ENCODE measurements around the gene MYT1. TPM values are rescaled to one million over a fixed set of nuclear protein-coding genes. Genes with fewer than 3 reads are reported as not detected.

The MYT1 gene
- total RNA-seq, 2 donors from 2014 or later: 2.4 to 4.5 TPM

DNA sequence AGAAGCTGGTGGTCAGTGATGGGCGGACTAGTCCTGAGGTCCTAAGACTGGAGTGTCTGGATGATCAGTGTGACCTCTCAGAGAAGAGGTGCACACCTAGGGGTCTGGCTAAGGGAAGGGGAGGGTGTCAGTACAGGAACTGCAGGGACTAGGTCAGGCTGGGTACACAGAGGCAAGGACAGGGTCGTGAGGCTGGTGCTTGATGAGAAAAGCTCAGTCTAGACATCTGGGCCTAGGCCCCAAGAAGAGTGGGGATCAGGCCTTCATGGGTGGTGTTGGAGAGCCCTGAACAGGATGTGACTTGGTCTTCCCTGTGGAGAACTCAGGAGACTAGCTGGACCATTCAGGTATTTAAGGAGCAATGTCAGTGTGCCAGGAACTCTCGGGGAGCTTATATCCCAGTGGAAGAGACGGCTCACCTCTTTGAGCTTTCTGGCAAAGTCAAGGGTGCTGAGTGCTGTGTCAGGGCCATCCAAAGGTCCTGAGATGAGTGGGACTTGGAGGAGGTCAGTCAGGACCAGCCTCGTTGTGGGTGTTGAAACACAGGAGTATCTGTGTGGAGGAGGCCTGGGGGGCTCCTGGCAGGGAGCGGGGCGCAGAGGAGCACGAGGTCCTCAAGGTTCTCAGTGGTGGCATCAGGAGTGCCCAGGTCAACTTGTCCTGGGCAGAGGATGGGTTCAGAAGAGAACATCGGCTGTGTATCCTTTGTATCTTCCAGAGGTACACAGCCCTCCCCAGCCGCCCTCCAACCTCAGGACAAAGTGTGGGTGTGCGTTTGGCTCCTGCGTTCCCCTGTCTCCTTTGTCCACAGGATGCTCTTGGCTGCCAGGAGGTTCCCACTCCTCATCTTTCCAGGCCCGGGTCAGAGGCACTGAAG lies 13.3 kb upstream of the MYT1 start:
- no peak overlapping the region for H3K27ac Mint-ChIP-seq
- Histone ChIP-seq H3K9me3 (ENCODE audit: control insufficient read depth, low read length) (no peaks in the 10 kb centered on the region), H3K9ac (ENCODE audit: extremely low read depth, low read length, poor library complexity, severe bottlenecking) (no peak overlapping the region), H3K27ac (ENCODE audit: low read depth, low read length) (no peak overlapping the region), H3K4me1 (ENCODE audit: control insufficient read depth, insufficient read depth, low read length) (no peaks in the 10 kb centered on the region), H3K36me3 (ENCODE audit: control insufficient read depth, insufficient read depth, low read length) (no peaks in the 10 kb centered on the region), H3K27me3 (ENCODE audit: control insufficient read depth, insufficient read depth, low read length, poor library complexity, severe bottlenecking) (no peaks in the 10 kb centered on the region), H3K4me3 (ENCODE audit: low read length) (no peak overlapping the region)
- WGBS, 2 experiments (ENCODE audit: insufficient coverage in 1 of 2, insufficient read length in 1 of 2): 78 to 88% methylated on average over 9 to 13 of the region's 13 CpGs
- H3K4me3 Mint-ChIP-seq: no peak overlapping the region
- H3K36me3 Mint-ChIP-seq (ENCODE audit: low read depth): no peaks in the 10 kb centered on the region
- H3K4me1 Mint-ChIP-seq: peaks cover 5% of the 10 kb centered on the region
- H3K9me3 Mint-ChIP-seq: peaks cover under 1% of the 10 kb centered on the region
- no peak for DNase-seq
- TF ChIP-seq CTCF (conservative IDR thresholded peaks at IDR 0.05): no peak
- H3K27me3 Mint-ChIP-seq (ENCODE audit: insufficient read depth): no peaks in the 10 kb centered on the region

DNA sequence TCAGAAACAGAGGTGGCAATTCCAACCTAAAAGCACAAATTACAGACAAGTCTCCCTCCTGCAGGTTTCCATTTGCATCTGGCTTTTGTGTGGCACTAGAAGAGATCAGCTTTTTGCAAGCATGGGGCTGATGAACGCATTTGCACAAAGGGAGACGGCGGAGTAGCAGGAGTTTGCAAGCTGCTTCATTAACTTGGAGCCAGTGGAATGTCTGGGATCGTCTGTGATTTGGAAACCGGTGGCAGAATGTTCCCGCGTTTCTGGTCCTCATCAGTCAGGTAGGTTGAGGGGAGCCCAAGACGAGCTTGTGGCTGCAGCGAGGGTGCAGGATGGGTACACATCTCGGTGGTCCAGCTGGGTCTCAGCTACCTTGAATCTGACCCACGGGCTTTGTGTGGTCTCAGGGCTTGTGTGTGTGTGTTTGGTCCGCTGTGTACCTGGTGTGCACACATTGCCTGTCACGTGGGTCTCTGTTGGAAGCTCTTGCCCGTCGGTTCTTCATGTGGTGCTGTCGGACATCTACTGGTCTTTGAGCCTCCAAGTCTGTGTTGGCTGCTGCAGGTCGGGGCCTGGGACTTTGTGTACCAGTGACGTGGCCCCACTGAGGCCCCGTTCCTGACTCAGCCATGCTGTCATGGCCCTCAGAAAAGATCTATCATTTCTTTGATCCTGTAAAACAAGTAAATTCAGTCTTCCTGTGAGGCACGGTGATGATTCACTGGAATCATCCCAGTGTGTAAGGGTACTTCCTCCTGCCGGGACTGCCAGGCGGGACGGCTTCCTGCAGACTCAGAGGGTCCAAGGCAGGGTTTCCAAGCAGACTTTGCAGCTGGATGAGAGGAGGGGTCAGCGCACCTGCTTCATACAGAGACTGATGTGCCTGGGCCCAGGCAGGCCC lies 12.4 kb upstream of the MYT1 start:
- Mint-ChIP-seq H3K9me3 (no peaks in the 10 kb centered on the region), H3K27ac (no peak overlapping the region)
- H3K36me3 ChIP-seq (ENCODE audit: control insufficient read depth, insufficient read depth, low read length): no peaks in the 10 kb centered on the region

More for the DNA sequence above, 12.4 kb upstream of the MYT1 start:
- Histone ChIP-seq H3K9me3 (ENCODE audit: control insufficient read depth, low read length) (no peaks in the 10 kb centered on the region), H3K4me1 (ENCODE audit: control insufficient read depth, insufficient read depth, low read length) (no peaks in the 10 kb centered on the region), H3K9ac (ENCODE audit: extremely low read depth, low read length, poor library complexity, severe bottlenecking) (no peak overlapping the region), H3K27ac (ENCODE audit: low read depth, low read length) (no peak overlapping the region), H3K4me3 (ENCODE audit: low read length) (no peak overlapping the region), H3K27me3 (ENCODE audit: control insufficient read depth, insufficient read depth, low read length, poor library complexity, severe bottlenecking) (no peaks in the 10 kb centered on the region)
- no peak for TF ChIP-seq CTCF (conservative IDR thresholded peaks at IDR 0.05)
- WGBS, 2 experiments (ENCODE audit: insufficient coverage in 1 of 2, insufficient read length in 1 of 2): 73 to 75% methylated on average over 13 to 24 of the region's 24 CpGs
- Mint-ChIP-seq H3K36me3 (ENCODE audit: low read depth) (no peaks in the 10 kb centered on the region), H3K4me1 (peaks cover 5% of the 10 kb centered on the region), H3K27me3 (ENCODE audit: insufficient read depth) (no peaks in the 10 kb centered on the region), H3K4me3 (no peak overlapping the region)
- DNase-seq: no peak

All from endodermal cell (in vitro differentiated cells).